Fibroblast of upper back skin (primary cell): Measurements from ENCODE around the gene THTPA.
"Not testable (repeated sequence)": the region's sequence is repeated elsewhere in the genome, so short reads cannot be mapped to it uniquely, and the experiment has no call there.

Experiments
- DNase-seq: peaks from one replicate; pipeline ENCODE4 v3.0.0-alpha.2; 2013

THTPA gene

DNA sequence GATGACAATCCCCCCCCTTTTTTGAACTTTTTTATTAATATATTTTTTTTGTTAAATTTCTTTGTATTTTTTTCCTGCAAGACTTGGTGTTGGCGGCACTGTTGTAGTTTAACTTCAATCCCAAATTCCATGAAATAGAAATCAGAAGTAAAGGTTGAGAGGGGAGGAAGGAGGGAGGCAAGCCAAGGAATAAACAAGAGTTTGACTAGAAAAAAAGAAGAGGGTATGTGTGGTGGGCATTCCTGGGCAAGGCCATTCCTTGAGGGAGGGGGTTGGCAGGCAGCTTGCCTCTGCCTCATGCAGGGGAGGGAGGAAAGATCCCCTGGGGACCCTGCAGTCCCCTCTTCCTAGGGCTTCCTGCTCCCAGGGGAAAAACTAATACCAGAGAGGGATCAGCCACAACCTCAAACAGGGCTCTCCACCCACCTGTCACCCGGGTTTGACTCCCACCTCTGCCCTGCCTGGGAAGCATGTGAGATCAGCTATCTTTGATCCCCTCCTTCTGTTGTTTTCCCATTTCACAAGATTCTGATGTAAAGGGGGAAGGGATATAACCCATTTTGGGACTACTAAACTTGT lies 12.0 kb downstream of the THTPA start:
- no peak for DNase-seq

DNA sequence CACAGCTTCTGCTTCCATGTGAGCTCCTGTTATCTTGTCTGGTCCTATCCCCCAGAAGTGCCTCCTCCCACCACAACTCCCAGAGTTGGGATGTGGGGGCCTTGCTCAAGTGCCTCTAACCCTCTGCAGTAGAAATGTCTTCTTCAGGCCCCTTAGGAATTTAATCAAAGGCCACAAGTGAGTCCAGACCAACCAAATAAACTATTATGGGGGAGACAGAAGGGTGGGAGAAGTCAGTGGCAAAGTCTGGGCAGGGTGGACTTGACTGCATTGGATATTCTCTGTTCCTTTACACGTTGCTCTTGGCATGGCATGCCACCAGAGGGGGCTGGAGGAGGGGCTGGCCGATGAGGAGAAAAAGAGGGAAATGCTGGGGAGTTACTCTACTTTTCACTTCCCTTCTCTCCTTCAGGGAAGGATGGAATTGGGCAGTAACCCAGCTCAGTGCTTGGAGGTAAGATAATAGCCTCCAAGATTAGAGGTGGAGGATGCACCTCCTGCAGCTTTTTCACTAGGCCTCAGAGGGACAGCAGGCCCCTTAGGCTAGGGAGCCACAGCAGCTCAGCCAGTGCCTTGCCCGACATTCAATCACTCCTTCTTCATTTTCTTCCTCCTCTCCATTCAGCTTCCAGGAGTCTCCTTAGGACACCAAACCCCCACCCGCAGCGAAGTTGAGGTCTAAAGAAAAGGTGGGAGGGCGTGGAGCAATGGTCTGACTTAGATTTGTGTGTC lies 12.7 kb downstream of the THTPA start:
- DNase-seq: no peak

DNA sequence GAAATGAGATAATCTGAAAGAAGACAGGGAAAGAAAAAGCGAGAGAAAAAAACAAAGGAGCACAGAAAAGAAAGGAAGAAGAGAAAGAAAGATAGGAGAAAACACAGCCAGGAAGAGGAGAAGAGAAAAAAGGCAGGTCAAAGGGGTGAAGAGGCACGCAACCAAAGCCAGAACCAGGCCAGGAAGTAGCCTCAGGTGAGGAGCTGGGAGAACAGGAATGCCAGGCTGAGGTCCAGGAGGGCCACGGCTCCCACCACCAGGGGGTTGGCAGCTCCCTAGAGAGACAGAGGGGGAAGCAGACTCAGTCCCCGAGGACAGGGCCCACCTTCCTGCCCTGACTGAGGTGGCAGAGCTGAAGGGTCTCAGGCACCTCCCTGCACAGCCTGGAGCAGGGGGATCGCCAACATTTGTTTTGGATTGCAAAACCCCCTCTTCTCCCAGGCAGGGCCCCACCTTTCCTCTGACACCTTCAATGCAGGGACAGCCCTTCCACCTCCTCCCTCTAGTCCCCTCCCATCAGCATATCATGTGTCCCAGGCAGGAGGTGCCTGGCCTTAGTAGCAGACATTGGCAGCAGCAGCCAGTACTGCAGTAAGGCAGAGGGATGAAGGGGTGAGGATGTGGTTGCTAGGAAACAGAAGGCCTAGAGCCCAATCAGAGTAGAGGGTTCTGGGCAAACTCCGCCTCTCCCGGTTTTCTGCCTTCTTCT lies 13.5 kb downstream of the THTPA start:
- DNase-seq: no peak

DNA sequence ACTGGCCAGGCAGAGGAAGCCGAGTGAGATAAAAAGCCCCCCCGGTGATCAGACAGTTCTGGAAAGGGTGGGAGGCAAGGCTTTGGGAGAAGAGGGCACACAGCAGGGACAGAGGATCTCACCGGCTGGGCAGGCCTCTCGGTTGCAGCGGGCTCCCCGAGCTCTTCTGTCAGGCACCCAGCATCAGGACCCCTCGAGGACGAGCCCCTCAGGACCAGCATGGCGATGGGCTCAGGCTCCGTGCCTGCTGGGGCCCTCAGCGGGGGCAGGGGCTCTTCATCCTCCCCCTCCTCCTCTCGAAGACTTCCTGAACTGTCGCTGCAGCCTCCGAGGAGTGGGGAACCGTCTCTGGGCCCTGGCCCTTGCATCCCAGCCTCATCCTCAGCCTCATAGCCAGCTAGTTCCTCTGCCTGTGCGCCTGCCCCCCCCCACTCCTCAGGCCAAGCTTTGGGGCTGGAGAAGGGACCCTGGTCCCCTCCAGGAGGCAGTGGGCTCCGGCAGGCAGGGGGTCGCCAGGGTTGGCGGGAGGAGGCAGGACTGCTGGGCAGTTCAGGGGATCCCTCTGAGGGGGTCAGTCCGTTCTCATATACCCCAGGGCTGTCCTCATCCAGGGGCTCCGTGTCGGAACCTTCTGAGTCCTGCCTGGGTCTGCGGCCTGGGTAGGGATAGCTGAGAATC lies 14.9 kb downstream of the THTPA start:
- no peak for DNase-seq

DNA sequence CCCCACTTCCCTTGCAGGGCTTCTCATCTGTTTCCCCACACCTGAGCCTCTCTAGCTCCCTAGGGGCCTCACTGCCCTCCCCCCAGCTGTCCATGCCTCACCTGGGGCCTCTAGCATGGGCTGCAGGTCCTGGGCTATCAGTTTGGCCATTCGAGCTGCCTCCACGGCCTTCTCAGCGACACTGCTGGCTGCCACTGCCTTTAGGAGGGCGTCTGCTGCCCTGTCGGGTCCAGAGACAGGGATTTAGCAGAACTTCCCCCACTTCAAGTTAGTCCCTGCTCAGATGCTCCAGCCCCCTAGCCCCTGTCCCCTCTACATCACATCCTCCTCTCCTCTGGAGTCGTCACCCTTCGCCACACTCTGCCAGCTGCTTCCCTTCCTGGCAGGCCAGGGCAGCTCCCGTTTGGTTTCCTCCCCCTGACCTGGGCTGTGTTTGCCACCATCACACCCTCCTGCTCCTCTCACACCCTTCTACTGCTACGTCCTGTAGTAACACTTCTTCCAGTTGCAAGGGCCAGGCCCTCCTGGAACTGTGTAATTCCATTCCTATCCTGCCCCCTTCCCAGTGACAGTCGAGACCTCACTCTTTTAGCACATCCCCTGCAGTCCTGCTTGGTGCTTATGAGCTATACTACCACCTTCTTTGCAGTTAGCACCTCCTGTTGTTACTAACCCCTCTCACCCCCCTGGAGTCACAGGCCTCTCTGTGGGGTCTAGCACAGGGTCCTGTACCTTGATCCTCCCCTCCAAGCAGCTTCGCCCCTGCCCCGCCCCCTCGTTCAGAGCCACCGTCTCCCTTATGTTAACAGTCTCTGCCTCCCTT lies 15.8 kb downstream of the THTPA start:
- no peak for DNase-seq

DNA sequence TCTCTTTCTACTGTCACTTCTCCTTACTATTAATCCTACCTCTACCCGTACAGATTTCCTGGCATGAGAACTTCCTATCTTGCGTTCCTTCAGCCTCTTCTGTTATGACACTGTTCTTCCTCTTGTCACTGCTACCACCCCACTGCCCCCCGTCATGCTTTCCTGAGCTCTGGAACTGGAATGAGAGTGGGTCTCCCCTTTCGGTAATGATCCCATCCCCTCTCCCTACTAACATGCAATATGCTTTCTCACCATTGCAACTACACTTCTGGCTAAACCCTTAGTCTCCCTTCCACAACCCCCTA lies 16.4 kb downstream of the THTPA start:
- no peak for DNase-seq

DNA sequence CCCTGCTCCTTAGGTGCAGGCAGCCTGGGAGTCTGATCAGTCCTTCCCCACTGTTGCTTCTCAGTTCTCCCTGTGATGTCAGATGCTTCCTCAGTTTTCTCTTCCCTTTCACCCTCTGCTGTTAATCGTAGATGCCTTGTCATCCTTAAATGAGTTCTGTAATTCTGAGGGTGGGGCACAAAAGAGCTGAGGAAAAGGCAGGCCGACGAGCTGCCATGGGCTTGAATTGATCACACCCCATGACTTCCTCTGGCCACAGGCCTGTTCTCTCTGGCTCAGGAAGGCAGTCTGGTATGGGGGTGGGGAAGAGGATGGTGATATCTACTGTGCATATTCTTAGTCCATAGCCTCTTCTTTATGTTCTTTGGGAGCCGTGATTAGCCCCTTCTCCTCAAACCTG lies 16.8 kb downstream of the THTPA start:
- DNase-seq: no peak

DNA sequence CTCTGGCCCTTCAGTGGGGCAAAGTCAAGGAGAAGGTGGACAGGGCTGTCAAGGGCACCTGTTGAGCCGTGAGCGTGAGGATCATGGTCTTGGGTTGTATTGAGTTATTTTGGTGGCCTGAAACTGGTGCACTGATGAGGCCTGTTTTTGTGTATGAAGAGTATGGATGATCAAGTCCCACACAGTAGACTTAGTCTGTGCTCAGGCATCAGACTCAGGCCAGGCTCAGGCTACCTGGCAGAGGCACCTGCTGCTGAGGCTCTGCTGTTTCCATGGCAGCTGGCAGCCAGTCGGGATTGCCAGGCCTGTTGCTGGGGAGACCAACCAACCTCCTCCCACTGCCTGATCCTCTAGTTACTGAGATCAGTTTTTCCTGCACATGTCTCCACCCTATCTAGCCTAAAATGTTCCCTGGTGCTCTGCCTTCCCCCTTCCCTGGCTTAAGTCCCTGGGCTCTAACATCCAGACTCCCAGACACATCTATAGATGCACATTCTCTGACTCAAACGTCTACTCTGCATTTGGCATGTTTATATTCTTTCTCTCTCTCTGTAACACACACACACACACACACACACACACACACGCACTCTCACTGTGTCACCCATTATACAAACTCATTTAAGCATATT lies 17.4 kb downstream of the THTPA start:
- no peak for DNase-seq

DNA sequence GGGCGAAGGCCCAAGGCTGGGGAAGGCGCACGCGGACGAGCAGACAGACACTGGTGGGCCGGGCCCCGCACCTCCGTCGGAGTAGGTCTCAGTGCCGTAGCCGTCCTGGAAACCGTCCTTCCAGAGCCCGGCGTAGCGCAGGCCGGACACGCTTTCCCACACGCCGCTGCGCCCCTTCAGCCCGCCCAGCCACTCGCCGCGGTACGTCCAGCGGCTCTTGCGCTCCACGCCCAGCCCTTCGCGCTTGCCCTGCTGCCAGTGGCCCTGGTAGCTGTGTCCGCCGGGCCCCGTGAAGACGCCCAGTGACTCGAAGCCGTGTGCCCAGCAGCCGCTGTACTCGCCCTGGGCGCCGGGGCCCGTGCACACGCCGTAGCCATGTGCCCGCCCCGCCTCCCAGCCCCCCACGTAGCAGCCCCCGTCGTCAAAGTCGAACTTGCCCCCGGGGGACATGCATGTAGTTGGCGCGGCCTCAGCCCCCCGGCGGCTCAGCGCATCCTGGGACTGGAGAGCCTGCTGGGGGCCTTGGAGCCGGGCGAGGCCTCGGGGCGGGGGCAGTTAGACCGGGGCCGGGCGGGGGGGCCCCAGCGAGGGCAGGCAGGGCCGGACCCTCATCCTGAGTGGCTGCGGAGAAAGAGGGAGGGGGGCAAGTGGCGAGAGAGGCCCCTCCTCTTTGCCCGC lies 21.1 kb downstream of the THTPA start:
- no peak for DNase-seq

DNA sequence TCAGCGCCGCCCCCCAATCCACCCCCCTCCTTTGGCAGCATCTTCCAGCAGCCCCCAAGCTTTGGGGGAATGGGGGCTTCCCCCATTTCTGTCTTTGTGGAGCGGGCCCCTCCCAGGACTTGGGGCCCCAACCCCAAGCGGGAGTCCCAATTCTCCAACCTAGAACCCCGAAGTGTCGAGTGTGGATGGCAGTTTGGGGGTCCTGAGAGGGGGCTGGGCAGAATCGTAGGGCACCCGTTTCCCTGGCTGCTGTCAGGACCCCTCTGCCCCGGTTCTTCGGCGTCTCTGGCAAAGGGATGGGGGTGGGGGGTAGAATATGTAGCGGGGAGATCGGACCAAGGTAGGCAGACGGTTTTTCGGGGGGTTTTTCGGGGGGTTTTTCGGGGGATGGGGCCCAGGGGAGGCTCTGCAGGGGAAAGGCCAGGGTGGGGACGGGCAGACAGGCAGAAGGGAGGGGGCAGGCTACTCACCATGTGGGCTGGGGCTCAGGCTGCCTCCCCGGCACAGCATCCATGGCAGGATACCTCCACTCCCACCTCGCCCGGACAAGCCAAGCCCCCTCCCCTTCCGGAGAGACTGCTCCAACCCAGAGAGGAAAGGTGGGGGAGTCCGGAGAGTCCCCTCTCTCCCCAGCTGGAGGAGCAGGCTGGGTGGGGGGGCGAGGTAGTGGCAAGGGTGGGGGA lies 21.8 kb downstream of the THTPA start:
- no peak for DNase-seq

DNA sequence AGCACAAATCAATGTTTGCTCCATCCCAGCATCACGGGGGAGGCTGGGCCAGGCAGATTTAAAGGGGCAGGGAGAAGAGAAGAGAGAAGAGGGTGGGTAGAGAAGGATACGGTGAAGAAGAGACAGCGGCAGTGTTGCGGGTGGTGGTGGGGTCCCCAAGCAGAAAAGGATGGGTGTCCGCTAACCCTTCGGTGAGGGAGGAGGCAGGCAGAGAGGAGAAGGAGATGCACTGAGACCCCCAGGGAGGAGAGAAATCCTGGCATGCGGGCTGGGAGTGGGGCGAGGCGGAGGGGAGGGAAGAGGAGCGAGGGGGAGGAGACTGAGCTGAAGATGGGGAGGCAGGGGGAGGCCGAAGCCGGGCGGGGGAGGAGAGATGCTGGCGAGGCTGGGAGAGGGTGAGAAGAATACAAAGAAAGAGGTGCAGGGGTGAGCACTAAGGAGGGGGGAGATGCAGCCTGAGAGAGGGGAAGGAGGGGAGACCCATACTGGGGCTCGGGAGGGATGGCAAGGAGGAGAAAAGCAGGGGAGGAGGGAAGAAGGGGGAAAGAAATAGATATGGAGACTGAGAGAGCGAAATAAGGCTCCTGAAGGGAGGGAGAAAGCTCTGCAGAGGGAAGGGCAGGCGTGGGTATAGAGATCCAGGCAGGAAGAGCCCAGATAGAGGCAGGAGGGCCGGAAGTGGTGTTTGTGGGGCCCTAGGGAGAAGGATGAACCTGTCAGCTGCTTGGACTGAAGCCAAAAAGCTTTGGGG lies 22.7 kb downstream of the THTPA start, which contains the start of gene JPH4:
Gene JPH4 (minus strand): TSS at position 231 of the 751 bp plus-strand sequence. CDS start 1,337 bp downstream, outside the sequence.
- DNase-seq: no peak

DNA sequence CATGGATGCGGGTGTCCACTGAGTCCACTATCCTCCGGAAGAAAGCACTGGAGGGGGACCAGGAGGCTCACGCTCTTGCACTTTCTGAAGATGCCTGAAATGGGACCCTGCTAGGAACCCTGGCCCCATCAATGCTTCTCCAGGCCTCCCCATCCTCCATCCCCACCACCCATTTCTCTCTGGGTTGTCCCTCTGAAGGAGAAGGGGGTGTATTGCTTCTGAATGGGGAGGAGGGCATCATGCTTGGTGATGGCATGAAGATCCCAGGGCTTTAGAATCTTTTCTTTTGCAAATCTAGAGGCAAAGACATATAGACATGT lies 23.2 kb downstream of the THTPA start:
- DNase-seq: no peak

DNA sequence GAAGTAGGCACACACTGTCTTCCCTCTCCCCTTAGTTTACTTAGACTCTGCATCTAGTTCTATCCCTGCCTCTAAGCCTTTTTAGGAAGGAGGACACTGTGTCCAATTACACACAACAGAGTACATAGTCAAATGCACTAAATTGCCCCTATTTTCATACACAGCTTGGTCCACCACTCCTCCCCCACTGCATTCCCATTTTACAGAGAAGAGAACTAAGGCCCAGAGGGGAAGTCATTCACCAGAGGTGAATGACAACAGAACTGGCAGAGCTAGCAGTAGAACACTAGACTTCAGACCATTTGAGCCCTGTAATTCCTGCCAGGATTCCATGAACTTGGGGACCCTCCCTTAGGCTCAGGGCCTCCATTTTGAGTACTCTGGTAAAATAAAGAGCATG lies 23.7 kb downstream of the THTPA start:
- DNase-seq: no peak

DNA sequence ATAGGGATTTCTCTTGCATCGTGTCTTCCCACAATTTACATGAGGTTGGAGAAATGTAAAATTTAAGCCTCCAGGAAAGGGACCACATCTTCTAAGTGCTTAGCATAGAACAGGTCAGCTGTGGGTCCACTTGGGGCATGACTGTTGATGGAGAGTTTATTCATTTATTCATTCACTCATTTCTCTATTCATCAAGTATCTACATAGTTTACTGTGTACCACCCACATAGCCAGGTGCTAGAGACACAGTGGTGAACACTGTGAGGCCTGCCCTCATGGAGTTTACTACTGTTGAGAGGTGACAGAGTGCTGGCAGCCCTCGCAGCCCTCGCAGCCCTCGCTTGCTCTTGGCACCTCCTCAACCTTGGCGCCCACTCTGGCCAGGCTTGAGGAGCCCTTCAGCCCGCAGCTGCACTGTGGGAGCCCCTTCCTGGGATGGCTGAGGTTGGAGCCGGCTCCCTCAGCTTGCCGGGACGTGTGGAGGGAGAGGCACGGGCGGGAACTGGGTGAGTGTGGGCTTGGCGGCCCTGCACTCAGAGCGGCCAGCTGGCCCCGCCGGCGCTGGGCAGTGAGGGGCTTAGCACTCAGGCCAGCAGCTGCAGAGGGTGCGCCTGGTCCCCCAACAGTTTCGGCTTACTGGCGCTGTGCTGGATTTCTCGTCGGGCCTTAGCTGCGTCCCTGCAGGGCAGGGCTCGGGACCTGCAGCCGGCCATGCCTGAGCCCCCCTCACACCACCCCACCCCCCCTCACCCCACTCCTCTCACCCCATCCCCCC lies 24.3 kb downstream of the THTPA start:
- DNase-seq: no peak

DNA sequence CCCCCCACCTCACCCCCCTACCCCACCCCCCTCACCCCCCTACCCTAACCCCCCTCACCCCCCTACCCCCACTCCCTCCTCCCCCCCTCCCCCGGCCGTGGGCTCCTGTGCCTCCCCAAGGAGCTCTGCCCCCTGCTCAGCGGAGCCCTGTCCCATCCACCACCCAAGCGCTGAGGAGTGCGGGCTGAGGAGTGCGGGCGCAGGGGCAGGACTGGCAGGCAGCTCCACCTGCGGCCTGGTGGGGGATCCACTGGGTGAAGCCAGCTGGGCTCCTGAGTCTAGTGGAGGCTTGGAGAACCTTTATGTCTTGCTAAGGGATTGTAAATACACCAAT lies 24.8 kb downstream of the THTPA start:
- DNase-seq: no peak

DNA sequence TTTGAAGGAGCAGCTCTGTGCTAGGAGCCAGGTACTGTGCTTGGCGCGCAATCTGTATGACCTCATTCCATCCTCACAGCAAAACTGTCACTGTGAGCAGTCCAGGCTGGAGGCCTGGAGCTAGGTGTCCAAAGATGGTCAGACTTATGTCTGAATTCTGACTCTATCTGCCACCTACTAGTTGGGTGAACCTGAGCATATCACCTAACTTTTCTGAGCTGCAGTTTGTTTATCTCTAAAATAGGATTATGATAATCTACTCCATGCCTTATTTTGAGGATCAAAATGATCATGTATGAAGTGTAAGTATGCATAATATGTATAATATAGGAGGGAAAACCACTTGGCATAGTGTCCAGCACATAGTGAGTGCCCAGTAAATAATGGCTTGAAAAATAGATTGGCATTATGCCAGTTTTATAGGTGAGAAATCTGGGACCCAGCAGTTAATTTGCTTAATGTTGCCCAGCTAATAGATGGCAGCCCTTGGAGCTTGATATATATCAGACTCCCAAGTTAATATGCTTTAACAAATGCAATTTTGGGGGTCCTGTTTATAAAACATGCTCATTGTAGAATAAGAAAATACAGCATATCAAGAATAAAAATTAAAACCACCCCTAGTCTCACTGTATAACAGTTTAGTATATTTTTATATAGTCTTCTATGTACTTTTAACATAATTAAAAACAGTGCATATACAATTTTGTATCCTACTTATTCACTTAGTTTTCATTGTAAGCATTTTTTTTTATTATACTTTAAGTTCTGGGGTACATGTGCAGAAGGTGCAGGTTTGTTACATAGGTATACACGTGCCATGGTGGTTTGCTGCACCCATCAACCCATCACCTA lies 27.1 kb downstream of the THTPA start:
- no peak for DNase-seq

DNA sequence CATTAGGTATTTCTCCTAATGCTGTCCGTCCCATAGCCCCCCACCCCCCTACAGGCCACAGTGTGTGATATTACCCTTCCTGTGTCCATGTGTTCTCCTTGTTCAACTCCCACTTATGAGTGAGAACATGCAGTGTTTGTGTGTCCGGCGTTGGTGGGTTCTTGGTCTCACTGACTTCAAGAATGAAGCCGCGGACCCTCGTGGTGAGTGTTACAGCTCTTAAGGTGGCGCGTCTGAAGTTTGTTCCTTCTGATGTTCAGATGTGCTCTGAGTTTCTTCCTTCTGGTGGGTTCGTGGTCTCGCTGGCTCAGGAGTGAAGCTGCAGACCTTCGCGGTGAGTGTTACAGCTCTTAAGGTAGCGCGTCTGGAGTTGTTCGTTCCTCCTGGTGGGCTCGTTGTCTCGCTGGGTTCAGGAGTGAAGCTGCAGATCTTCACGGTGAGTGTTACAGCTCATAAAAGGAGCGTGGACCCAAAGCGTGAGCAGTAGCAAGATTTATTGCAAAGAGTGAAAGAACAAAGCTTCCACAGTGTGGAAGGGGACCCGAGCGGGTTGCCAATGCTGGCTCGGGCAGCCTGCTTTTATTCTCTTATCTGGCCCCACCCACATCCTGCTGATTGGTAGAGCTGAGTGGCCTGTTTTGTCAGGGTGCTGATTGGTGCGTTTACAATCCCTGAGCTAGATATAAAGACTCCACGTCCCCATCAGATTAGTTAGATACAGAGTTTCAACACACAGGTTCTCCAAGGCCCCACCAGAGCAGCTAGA lies 27.9 kb downstream of the THTPA start:
- not testable (repeated sequence) for DNase-seq
